Measurements from ENCODE around the gene C8A. TPM values are rescaled to one million over a fixed set of nuclear protein-coding genes. Genes with fewer than 3 reads are reported as not detected.

The C8A gene
- total RNA-seq, 1 experiment from 2014 or later = 0.13 TPM

DNA sequence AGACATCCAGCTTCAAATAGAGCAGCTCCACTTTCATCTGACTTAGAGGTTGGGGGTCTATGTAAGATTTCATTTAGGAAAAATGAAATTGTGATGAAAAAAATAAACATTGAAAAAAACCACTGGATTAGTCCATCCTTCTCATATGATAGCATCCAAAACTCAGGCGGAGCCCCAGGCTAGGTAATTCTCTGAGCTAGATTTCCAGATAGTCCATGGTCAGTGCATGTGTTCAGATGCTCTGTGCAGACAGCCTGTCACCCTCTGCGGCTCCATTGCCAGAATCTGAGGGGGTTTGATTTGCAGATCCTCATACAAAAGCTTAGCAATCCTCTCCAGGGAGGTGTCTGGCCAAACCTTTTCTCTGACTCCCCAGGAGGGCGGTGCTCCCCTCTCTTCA lies 62.0 kb downstream of the C8A start:
- ChIA-PET CTCF (no interaction called here), POLR2A (no interaction called here)
- ATAC-seq (no peak), DNase-seq (ENCODE audit: low spot score) (no peak)
- H3K27me3 Mint-ChIP-seq (ENCODE audit: low read depth) = no peaks in the 10 kb centered on the region; the same call in 1 of the 2 replicates
- H3K27ac Mint-ChIP-seq = no peak overlapping the region
- H3K9me3 Mint-ChIP-seq = no peaks in the 10 kb centered on the region
- H3K4me3 Mint-ChIP-seq = no peak overlapping the region
- peaks cover 5% of the 10 kb centered on the region for H3K4me1 Mint-ChIP-seq
- TF ChIP-seq JAZF1 (CRISPR knock-in tag; IDR thresholded peaks at IDR 0.05) = no peak
- no peak for TF ChIP-seq ZNF317 (CRISPR knock-in tag; IDR thresholded peaks at IDR 0.05; ENCODE audit: borderline replicate concordance, low read depth)
- no peak for TF ChIP-seq ATF3 (CRISPR knock-in tag; conservative IDR thresholded peaks at IDR 0.05)
- TF ChIP-seq ZMAT4 (CRISPR knock-in tag; IDR thresholded peaks at IDR 0.05) = no peak
- TF ChIP-seq GABPB1 (CRISPR knock-in tag; IDR thresholded peaks at IDR 0.05) = no peak
- TF ChIP-seq ZNF281 (CRISPR knock-in tag; IDR thresholded peaks at IDR 0.05) = no peak
- no peak for TF ChIP-seq NFYB (CRISPR knock-in tag; conservative IDR thresholded peaks at IDR 0.05; ENCODE audit: low read depth)
- TF ChIP-seq NR2C2 (CRISPR knock-in tag; IDR thresholded peaks at IDR 0.05) = no peak
- no peak for TF ChIP-seq USF1 (CRISPR knock-in tag; IDR thresholded peaks at IDR 0.05)
- TF ChIP-seq, protein P1, sequence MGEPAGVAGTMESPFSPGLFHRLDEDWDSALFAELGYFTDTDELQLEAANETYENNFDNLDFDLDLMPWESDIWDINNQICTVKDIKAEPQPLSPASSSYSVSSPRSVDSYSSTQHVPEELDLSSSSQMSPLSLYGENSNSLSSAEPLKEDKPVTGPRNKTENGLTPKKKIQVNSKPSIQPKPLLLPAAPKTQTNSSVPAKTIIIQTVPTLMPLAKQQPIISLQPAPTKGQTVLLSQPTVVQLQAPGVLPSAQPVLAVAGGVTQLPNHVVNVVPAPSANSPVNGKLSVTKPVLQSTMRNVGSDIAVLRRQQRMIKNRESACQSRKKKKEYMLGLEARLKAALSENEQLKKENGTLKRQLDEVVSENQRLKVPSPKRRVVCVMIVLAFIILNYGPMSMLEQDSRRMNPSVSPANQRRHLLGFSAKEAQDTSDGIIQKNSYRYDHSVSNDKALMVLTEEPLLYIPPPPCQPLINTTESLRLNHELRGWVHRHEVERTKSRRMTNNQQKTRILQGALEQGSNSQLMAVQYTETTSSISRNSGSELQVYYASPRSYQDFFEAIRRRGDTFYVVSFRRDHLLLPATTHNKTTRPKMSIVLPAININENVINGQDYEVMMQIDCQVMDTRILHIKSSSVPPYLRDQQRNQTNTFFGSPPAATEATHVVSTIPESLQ (CRISPR knock-in tag; IDR thresholded peaks at IDR 0.05) = no peak
- no peak for TF ChIP-seq AR (CRISPR knock-in tag; IDR thresholded peaks at IDR 0.05)
- TF ChIP-seq NFATC4 (CRISPR knock-in tag; IDR thresholded peaks at IDR 0.05) = no peak
- no peak for TF ChIP-seq ZBTB21 (CRISPR knock-in tag; IDR thresholded peaks at IDR 0.05; ENCODE audit: borderline replicate concordance)
- no peak for TF ChIP-seq HMGA2 (CRISPR knock-in tag; IDR thresholded peaks at IDR 0.05)
- TF ChIP-seq MLX (CRISPR knock-in tag; IDR thresholded peaks at IDR 0.05) = no peak
- TF ChIP-seq TCF7 (CRISPR knock-in tag; IDR thresholded peaks at IDR 0.05; ENCODE audit: low read depth) = no peak
- TF ChIP-seq SP1 (CRISPR knock-in tag; conservative IDR thresholded peaks at IDR 0.05) = no peak
- no peak for TF ChIP-seq RORB (CRISPR knock-in tag; IDR thresholded peaks at IDR 0.05)
- no peak for TF ChIP-seq GRHL2 (CRISPR knock-in tag; IDR thresholded peaks at IDR 0.05; ENCODE audit: insufficient replicate concordance, severe bottlenecking)
- no peaks in the 10 kb centered on the region for H3K36me3 Mint-ChIP-seq
